8988T (cell line): Measurements from ENCODE around the gene ZNF714.
A peak's percentile ranks its signal among the peaks of the same experiment; 100 is the strongest.

ENCODE experiments used
- DNase-seq: peaks from one replicate; pipeline ENCODE4 v3.0.0; 2011

Gene ZNF714

GRCh38 chr19:21082011-21082975 lies at the start of gene ZNF714:
TSS of gene ZNF714 (plus strand) at chr19:21082203. CDS start at chr19:21098269, 16,066 bp downstream.
- peak; percentile 8 for DNase-seq

- DNase-seq: no peak
These were observed 37.0 kb upstream of the ZNF714 start for GRCh38 chr19:21045028-21045427.

- DNase-seq: no peak
These were observed 35.5 kb upstream of the ZNF714 start for GRCh38 chr19:21046489-21046888.

GRCh38 chr19:21047716-21048115 lies 34.3 kb upstream of the ZNF714 start:
- no peak for DNase-seq

- no peak for DNase-seq
These were observed 29.1 kb upstream of the ZNF714 start for GRCh38 chr19:21052902-21053301.

- DNase-seq: no peak
These were observed 16.7 kb upstream of the ZNF714 start for GRCh38 chr19:21065336-21065735.

GRCh38 chr19:21084343-21084742 lies 2.3 kb downstream of the ZNF714 start:
- no peak for DNase-seq

- DNase-seq: no peak
These were observed 5.9 kb downstream of the ZNF714 start for GRCh38 chr19:21087871-21088270.

- DNase-seq: no peak
These were observed 10.1 kb downstream of the ZNF714 start for GRCh38 chr19:21092109-21092508.

GRCh38 chr19:21094347-21095025 lies 12.5 kb downstream of the ZNF714 start:
- no peak for DNase-seq

GRCh38 chr19:21098291-21098690 lies 16.3 kb downstream of the ZNF714 start:
- no peak for DNase-seq

- DNase-seq: no peak
These were observed 19.7 kb downstream of the ZNF714 start for GRCh38 chr19:21101521-21102242.

GRCh38 chr19:21109116-21109515 lies 27.1 kb downstream of the ZNF714 start:
- DNase-seq: no peak

- no peak for DNase-seq
These were observed 28.2 kb downstream of the ZNF714 start for GRCh38 chr19:21110183-21110582.

GRCh38 chr19:21115430-21115829 lies 33.4 kb downstream of the ZNF714 start:
- no peak for DNase-seq

- DNase-seq: no peak
These were observed 35.3 kb downstream of the ZNF714 start for GRCh38 chr19:21117041-21117907.

- no peak for DNase-seq
These were observed 44.1 kb downstream of the ZNF714 start for GRCh38 chr19:21126078-21126477.

- no peak for DNase-seq
These were observed 45.0 kb downstream of the ZNF714 start for GRCh38 chr19:21127001-21127400.

- no peak for DNase-seq
These were observed 45.9 kb downstream of the ZNF714 start for GRCh38 chr19:21127898-21128297.

- no peak for DNase-seq
These were observed 47.1 kb downstream of the ZNF714 start for GRCh38 chr19:21128901-21129698.

GRCh38 chr19:21130097-21130775 lies 48.2 kb downstream of the ZNF714 start:
- no peak for DNase-seq
